ENCODE measurements around the gene TRIM9.

GRCh38 chr14:51093371-51094281 is 1.3 kb downstream of the TRIM9 start:
- TF ChIP-seq, protein P1, sequence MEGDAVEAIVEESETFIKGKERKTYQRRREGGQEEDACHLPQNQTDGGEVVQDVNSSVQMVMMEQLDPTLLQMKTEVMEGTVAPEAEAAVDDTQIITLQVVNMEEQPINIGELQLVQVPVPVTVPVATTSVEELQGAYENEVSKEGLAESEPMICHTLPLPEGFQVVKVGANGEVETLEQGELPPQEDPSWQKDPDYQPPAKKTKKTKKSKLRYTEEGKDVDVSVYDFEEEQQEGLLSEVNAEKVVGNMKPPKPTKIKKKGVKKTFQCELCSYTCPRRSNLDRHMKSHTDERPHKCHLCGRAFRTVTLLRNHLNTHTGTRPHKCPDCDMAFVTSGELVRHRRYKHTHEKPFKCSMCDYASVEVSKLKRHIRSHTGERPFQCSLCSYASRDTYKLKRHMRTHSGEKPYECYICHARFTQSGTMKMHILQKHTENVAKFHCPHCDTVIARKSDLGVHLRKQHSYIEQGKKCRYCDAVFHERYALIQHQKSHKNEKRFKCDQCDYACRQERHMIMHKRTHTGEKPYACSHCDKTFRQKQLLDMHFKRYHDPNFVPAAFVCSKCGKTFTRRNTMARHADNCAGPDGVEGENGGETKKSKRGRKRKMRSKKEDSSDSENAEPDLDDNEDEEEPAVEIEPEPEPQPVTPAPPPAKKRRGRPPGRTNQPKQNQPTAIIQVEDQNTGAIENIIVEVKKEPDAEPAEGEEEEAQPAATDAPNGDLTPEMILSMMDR (conservative IDR thresholded peaks at IDR 0.05; ENCODE audit: low read depth, low read length), result no peak
- TF ChIP-seq EZH2phosphoT487 (IDR thresholded peaks at IDR 0.05; ENCODE audit: borderline replicate concordance, low read length) (no peak), EZH2 (IDR thresholded peaks at IDR 0.05; ENCODE audit: low read length, unreplicated experiment) (no peak)
